OCI-LY1 (cell line): ENCODE measurements around the gene FADS2.

Experiments used
- H2AFZ ChIP-seq: fragments of 200-600 bp; sonication (generic), shearing (Covaris generic); 2 replicates; pipeline ENCODE4 v1.6.0; 2014; ENCODE audit warnings: antibody characterized with exemption, mild to moderate bottlenecking, low read length
- H3F3A ChIP-seq: fragments of 200-600 bp; sonication (generic), shearing (Covaris generic); 2 replicates; pipeline ENCODE4 v1.6.0; 2014; ENCODE audit warnings: mild to moderate bottlenecking, antibody characterized with exemption, low read length, moderate library complexity; ENCODE audit not compliant: insufficient read depth
- H3K27ac ChIP-seq: fragments of 200-600 bp; sonication (generic); 2 replicates; pipeline ENCODE4 v1.5.1; 2014; ENCODE audit warnings: low read length, mixed run types, mild to moderate bottlenecking, low read depth; ENCODE audit not compliant: poor library complexity, severe bottlenecking
- H3K27me3 ChIP-seq: fragments of 200-600 bp; sonication (generic); 2 replicates; pipeline ENCODE4 v1.6.0; 2014; ENCODE audit warnings: antibody characterized with exemption, mild to moderate bottlenecking, low read length, moderate library complexity; ENCODE audit not compliant: insufficient read depth
- H3K36me3 ChIP-seq: fragments of 200-600 bp; sonication (generic); 2 replicates; pipeline ENCODE4 v1.6.1; 2014; ENCODE audit warnings: mild to moderate bottlenecking, antibody characterized with exemption, low read length, moderate library complexity, mixed read lengths; ENCODE audit not compliant: insufficient read depth
- H3K4me1 ChIP-seq: fragments of 200-600 bp; sonication (generic); 2 replicates; pipeline ENCODE4 v1.5.1; 2014; ENCODE audit warnings: mild to moderate bottlenecking, low read length, moderate library complexity; ENCODE audit not compliant: insufficient read depth, severe bottlenecking
- H3K4me2 ChIP-seq: fragments of 200-600 bp; sonication (generic), shearing (Covaris generic); 2 replicates; pipeline ENCODE4 v1.6.1; 2014; ENCODE audit warnings: low read length
- H3K4me3 ChIP-seq: fragments of 200-600 bp; sonication (generic); 2 replicates; pipeline ENCODE4 v1.5.1; 2014; ENCODE audit warnings: low read length, low read depth, mild to moderate bottlenecking, mixed read lengths; ENCODE audit not compliant: poor library complexity, severe bottlenecking
- H3K79me2 ChIP-seq: fragments of 200-600 bp; shearing (Covaris generic); 2 replicates; pipeline ENCODE4 v1.6.1; 2016; ENCODE audit warnings: mixed run types, low read length, mixed read lengths; ENCODE audit not compliant: insufficient read depth
- H3K9ac ChIP-seq: fragments of 200-600 bp; sonication (generic), shearing (Covaris generic); 2 replicates; pipeline ENCODE4 v1.6.1; 2014; ENCODE audit warnings: mild to moderate bottlenecking, low read length, mixed read lengths
- H3K9me2 ChIP-seq: fragments of 200-600 bp; sonication (generic), shearing (Covaris generic); 2 replicates; pipeline ENCODE4 v1.6.1; 2014; ENCODE audit warnings: low read depth, mild to moderate bottlenecking, low read length, mixed read lengths
- H3K9me3 ChIP-seq: fragments of 200-600 bp; shearing (Covaris generic); 2 replicates; pipeline ENCODE4 v1.6.1; 2014; ENCODE audit warnings: low read length, mixed read lengths
- H4K20me1 ChIP-seq: fragments of 200-600 bp; sonication (generic), shearing (Covaris generic); 2 replicates; pipeline ENCODE4 v1.6.0; 2016; ENCODE audit warnings: mild to moderate bottlenecking, low read length; ENCODE audit not compliant: insufficient read depth
- EZH2 ChIP-seq: fragments of 200-600 bp; sonication (generic), shearing (Covaris generic); IDR thresholded peaks from 2 replicates; pipeline ENCODE4 v1.8.0; 2017; ENCODE audit warnings: borderline replicate concordance, mixed run types, mild to moderate bottlenecking, antibody characterized with exemption, low read length, moderate library complexity, mixed read lengths
- TF ChIP-seq, protein P1 (sequence below): fragments of 200-600 bp; sonication (generic), shearing (Covaris generic); IDR thresholded peaks from 2 replicates; pipeline ENCODE4 v1.5.1; 2017; ENCODE audit warnings: mild to moderate bottlenecking, antibody characterized with exemption, low read length, moderate library complexity, mixed read lengths

The FADS2 gene

DNA sequence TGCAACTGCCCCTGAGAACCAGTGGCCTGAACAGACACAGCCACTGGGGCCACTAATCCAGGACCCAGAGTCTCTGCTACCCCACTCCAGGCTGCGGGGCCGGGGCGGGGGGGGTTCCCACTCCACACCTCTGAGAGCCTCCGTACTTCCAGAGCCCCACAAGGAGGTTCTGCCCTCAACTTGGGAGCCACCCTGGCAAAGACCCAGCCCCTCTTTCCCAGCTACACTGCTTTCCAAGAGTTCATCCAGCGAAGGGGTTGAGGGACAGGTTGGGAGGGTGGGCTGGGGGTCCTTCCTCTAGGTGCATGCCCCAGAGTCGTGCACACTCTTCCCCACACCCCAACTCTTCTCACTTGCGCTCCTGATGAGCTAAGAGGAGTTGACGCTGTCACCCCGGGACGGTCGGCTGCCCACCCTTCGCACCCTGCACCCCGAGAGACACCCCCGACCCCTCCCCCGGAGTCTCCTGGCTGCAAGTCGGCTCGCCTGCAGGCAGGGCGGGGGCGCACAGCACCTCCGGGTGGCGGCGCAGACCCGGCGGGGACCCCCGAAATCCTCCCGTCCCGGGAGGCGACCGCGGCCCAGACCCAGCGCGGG lies 88.7 kb downstream of the FADS2 start:
- no peak overlapping the region for H3K27ac ChIP-seq
- H3K9me2 ChIP-seq, result no peaks in the 10 kb centered on the region
- no peak overlapping the region for H3K4me2 ChIP-seq
- no peak for TF ChIP-seq EZH2
- TF ChIP-seq, protein P1, sequence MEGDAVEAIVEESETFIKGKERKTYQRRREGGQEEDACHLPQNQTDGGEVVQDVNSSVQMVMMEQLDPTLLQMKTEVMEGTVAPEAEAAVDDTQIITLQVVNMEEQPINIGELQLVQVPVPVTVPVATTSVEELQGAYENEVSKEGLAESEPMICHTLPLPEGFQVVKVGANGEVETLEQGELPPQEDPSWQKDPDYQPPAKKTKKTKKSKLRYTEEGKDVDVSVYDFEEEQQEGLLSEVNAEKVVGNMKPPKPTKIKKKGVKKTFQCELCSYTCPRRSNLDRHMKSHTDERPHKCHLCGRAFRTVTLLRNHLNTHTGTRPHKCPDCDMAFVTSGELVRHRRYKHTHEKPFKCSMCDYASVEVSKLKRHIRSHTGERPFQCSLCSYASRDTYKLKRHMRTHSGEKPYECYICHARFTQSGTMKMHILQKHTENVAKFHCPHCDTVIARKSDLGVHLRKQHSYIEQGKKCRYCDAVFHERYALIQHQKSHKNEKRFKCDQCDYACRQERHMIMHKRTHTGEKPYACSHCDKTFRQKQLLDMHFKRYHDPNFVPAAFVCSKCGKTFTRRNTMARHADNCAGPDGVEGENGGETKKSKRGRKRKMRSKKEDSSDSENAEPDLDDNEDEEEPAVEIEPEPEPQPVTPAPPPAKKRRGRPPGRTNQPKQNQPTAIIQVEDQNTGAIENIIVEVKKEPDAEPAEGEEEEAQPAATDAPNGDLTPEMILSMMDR, result no peak
- H3K79me2 ChIP-seq, result no peaks in the 10 kb centered on the region
- H3K4me1 ChIP-seq, result no peaks in the 10 kb centered on the region
- no peak overlapping the region for H2AFZ ChIP-seq
- peaks cover 10% of the 10 kb centered on the region; the same call in 1 of the 2 replicates for H3K27me3 ChIP-seq
- no peaks in the 10 kb centered on the region for H3K36me3 ChIP-seq
- H3F3A ChIP-seq, result no peaks in the 10 kb centered on the region
- no peak overlapping the region for H3K4me3 ChIP-seq
- H3K9ac ChIP-seq, result no peak overlapping the region
- no peaks in the 10 kb centered on the region for H4K20me1 ChIP-seq
- H3K9me3 ChIP-seq, result no peaks in the 10 kb centered on the region
